ENCODE results near the gene KLK11.

KLK11 gene

GRCh38 chr19:51070334-51071094 is 44.1 kb upstream of the KLK11 start:
- H3K9ac ChIP-seq (ENCODE audit: low read depth, low read length, poor library complexity, severe bottlenecking): no peak overlapping the region
- H3K9me2 ChIP-seq (replicated peaks; ENCODE audit: low read depth, low read length): no peaks in the 10 kb centered on the region

DNA sequence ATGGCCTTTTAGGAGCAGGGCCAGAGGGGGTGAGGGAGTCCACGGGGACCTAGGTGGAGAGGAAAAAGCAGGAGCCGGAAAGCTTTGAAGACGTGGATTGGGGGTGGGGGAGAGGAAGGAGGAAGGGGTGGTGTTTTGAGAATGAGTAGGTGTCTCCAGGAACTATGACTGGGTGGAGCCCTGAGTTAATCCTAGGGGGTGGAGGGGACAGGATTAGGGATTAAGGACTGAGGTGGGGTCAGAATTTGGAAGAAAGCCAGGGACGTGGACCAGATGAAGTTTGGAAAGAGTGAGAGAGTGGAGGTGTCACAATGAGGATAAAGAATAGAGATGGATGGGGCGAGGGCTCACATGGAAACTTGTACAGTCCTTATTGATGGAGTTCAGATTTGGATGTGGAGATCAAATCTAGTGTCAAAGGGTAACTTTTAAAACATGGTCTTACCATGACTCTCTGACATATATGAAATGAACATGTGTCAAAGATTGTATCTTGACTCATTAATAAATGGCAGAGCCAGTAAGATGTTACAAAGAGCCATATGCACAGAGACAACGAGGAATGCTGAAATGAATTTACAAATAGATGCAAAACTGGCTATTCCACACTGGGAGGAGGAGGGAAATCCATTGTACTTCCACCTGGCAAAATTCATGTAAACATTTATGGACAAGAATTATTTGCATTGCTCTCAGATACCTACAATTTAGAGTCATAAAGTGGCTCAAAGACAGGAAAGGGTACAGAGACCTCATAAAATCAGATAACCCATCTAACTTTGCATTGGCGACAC is 40.2 kb upstream of the KLK11 start:
- Histone ChIP-seq H3K4me3 (ENCODE audit: low read length, poor library complexity, severe bottlenecking) (no peak overlapping the region), H3K27me3 (ENCODE audit: insufficient read depth, low read length, poor library complexity, severe bottlenecking) (no peaks in the 10 kb centered on the region), H2AFZ (ENCODE audit: low read length) (no peak overlapping the region), H3K4me1 (ENCODE audit: insufficient read depth, low read length, poor library complexity, severe bottlenecking) (no peaks in the 10 kb centered on the region), H3F3A (ENCODE audit: low read depth) (no peaks in the 10 kb centered on the region), H3K9ac (ENCODE audit: low read depth, low read length, poor library complexity, severe bottlenecking) (no peak overlapping the region), H4K20me1 (ENCODE audit: insufficient read depth, low read length, poor library complexity, severe bottlenecking) (no peaks in the 10 kb centered on the region), H3K4me2 (ENCODE audit: low read depth, low read length, poor library complexity, severe bottlenecking) (no peak overlapping the region), H3K79me2 (ENCODE audit: insufficient read depth, low read length) (no peaks in the 10 kb centered on the region), H3K9me2 (replicated peaks; ENCODE audit: low read depth, low read length) (no peaks in the 10 kb centered on the region), H3K9me3 (ENCODE audit: insufficient read depth, low read depth, low read length) (0 out of 2 replicates have a peak, but pooled peaks cover 5% of the 10 kb centered on the region), H3K36me3 (ENCODE audit: insufficient read depth, low read length) (no peaks in the 10 kb centered on the region)
- TF ChIP-seq, protein P1, sequence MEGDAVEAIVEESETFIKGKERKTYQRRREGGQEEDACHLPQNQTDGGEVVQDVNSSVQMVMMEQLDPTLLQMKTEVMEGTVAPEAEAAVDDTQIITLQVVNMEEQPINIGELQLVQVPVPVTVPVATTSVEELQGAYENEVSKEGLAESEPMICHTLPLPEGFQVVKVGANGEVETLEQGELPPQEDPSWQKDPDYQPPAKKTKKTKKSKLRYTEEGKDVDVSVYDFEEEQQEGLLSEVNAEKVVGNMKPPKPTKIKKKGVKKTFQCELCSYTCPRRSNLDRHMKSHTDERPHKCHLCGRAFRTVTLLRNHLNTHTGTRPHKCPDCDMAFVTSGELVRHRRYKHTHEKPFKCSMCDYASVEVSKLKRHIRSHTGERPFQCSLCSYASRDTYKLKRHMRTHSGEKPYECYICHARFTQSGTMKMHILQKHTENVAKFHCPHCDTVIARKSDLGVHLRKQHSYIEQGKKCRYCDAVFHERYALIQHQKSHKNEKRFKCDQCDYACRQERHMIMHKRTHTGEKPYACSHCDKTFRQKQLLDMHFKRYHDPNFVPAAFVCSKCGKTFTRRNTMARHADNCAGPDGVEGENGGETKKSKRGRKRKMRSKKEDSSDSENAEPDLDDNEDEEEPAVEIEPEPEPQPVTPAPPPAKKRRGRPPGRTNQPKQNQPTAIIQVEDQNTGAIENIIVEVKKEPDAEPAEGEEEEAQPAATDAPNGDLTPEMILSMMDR (conservative IDR thresholded peaks at IDR 0.05; ENCODE audit: low read length): no peak
- no peak for TF ChIP-seq EZH2phosphoT487 (IDR thresholded peaks at IDR 0.05; ENCODE audit: borderline replicate concordance)

More at GRCh38 chr19:51070334-51071094, 44.1 kb upstream of the KLK11 start:
- Histone ChIP-seq H4K20me1 (ENCODE audit: insufficient read depth, low read length, poor library complexity, severe bottlenecking) (no peaks in the 10 kb centered on the region), H3K27me3 (ENCODE audit: insufficient read depth, low read length, poor library complexity, severe bottlenecking) (no peaks in the 10 kb centered on the region), H3F3A (ENCODE audit: low read depth) (no peaks in the 10 kb centered on the region), H3K79me2 (ENCODE audit: insufficient read depth, low read length) (no peaks in the 10 kb centered on the region), H2AFZ (ENCODE audit: low read length) (no peak overlapping the region), H3K4me1 (ENCODE audit: insufficient read depth, low read length, poor library complexity, severe bottlenecking) (no peaks in the 10 kb centered on the region), H3K4me2 (ENCODE audit: low read depth, low read length, poor library complexity, severe bottlenecking) (no peak overlapping the region), H3K9me3 (ENCODE audit: insufficient read depth, low read depth, low read length) (peaks cover 4% of the 10 kb centered on the region; the same call in 1 of the 2 replicates), H3K36me3 (ENCODE audit: insufficient read depth, low read length) (no peaks in the 10 kb centered on the region), H3K4me3 (ENCODE audit: low read length, poor library complexity, severe bottlenecking) (no peak overlapping the region)
- no peak for TF ChIP-seq EZH2phosphoT487 (IDR thresholded peaks at IDR 0.05; ENCODE audit: borderline replicate concordance)
- TF ChIP-seq, protein P1 (conservative IDR thresholded peaks at IDR 0.05; ENCODE audit: low read length): no peak

- no peak overlapping the region for H3K9ac ChIP-seq (ENCODE audit: low read depth, low read length, poor library complexity, severe bottlenecking)
- no peak overlapping the region for H3K4me2 ChIP-seq (ENCODE audit: low read depth, low read length, poor library complexity, severe bottlenecking)
- H3K4me3 ChIP-seq (ENCODE audit: low read length, poor library complexity, severe bottlenecking): no peak overlapping the region
- H4K20me1 ChIP-seq (ENCODE audit: insufficient read depth, low read length, poor library complexity, severe bottlenecking): no peaks in the 10 kb centered on the region
- no peaks in the 10 kb centered on the region for H3K27me3 ChIP-seq (ENCODE audit: insufficient read depth, low read length, poor library complexity, severe bottlenecking)
- no peaks in the 10 kb centered on the region for H3K9me2 ChIP-seq (replicated peaks; ENCODE audit: low read depth, low read length)
- no peaks in the 10 kb centered on the region for H3K36me3 ChIP-seq (ENCODE audit: insufficient read depth, low read length)
- H3K4me1 ChIP-seq (ENCODE audit: insufficient read depth, low read length, poor library complexity, severe bottlenecking): no peaks in the 10 kb centered on the region
- TF ChIP-seq, protein P1 (conservative IDR thresholded peaks at IDR 0.05; ENCODE audit: low read length): no peak
- no peak for TF ChIP-seq EZH2phosphoT487 (IDR thresholded peaks at IDR 0.05; ENCODE audit: borderline replicate concordance)
- no peaks in the 10 kb centered on the region for H3K79me2 ChIP-seq (ENCODE audit: insufficient read depth, low read length)
- H2AFZ ChIP-seq (ENCODE audit: low read length): no peak overlapping the region
- H3F3A ChIP-seq (ENCODE audit: low read depth): no peaks in the 10 kb centered on the region
- H3K9me3 ChIP-seq (ENCODE audit: insufficient read depth, low read depth, low read length): 0 out of 2 replicates have a peak, but pooled peaks cover 5% of the 10 kb centered on the region
Measured at GRCh38 chr19:51065221-51065960, 39.0 kb upstream of the KLK11 start.

Data from Loucy (cell line).